GM12892 (cell line): Measurements from ENCODE around the gene SMCO2.
A peak's percentile ranks its signal among the peaks of the same experiment; 100 is the strongest.
"Not testable (repeated sequence)": the region's sequence is repeated elsewhere in the genome, so short reads cannot be mapped to it uniquely, and the experiment has no call there.

ENCODE experiments used
- DNase-seq: peaks from one replicate; pipeline ENCODE4 v3.0.0; 2011; ENCODE audit not compliant: insufficient read length
- FAIRE-seq: peaks from 2 replicates; lab custom pipeline; 2011; peaks lifted over from hg19 to GRCh38; lab: Jason Lieb, UNC
- POLR2A ChIP-seq: IDR thresholded peaks from 2 replicates; pipeline ENCODE4 v1.6.1; 2011; ENCODE audit warnings: low read depth, low read length, control low read depth
- POLR2AphosphoS5 ChIP-seq: IDR thresholded peaks from 2 replicates; pipeline ENCODE4 v1.6.1; 2011; ENCODE audit warnings: low read depth, low read length, control low read depth
- TAF1 ChIP-seq: IDR thresholded peaks from 2 replicates; pipeline ENCODE4 v1.6.1; 2011; ENCODE audit warnings: low read depth, mild to moderate bottlenecking, control low read depth, low read length, borderline replicate concordance

SMCO2 gene

DNA sequence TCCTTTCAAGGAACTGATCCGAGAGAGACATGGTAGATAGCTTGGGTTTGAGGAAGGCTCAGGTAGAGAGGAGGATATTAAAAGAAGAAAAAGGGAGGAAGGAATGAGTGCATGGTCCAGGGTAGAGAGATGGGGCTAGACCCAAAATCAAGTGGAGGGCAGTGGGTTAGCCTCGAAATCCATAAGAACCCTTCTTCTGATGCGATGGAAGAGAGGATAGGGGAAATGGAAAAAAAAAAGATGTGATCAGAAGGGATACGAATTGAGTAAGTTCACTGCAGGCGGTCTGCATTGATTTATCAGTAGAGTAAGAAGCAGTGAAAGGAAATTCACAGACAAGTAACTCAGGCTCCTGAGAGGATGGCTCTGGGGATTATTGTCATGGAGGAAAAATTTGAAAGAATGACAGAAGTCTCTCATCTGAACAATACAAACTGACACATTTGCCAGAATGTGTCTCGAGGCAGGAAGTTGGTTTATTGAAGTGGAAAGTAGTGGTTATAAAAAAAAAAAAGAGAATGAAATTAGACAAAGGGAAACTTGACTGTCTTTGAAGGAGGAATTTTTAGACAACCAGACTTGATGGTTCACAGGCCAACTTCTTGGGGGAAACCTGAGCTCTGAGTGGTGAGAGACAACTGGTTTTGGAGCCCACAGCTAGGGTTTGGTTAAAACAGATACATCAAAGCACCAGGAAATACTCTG lies 87.7 kb downstream of the SMCO2 start:
- FAIRE-seq = peak; percentile 79
- no peak for TF ChIP-seq POLR2A
- no peak for TF ChIP-seq TAF1
- TF ChIP-seq POLR2AphosphoS5 = no peak
- DNase-seq = no peak

DNA sequence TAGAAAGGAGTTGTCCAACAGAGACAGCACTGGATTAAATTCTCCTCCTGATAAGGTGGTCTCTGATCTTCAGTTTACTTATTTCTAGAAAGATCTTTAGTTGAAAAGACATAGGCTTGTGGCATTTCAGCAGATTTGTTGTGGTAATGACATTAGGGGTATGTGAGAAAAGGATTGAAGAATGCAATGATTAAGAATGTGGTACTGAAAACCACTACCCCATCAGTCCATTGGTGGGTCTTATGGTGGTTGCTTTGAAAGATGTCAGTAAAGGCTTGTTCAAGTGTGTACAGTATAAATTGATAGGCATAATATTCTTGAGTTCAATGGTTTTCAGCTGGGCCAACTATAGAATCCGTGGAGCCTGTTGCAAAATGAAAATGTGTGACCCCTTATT lies 88.2 kb downstream of the SMCO2 start:
- peak; percentile 56 for FAIRE-seq
- TF ChIP-seq TAF1 (no peak), POLR2AphosphoS5 (no peak), POLR2A (no peak)
- DNase-seq = no peak

DNA sequence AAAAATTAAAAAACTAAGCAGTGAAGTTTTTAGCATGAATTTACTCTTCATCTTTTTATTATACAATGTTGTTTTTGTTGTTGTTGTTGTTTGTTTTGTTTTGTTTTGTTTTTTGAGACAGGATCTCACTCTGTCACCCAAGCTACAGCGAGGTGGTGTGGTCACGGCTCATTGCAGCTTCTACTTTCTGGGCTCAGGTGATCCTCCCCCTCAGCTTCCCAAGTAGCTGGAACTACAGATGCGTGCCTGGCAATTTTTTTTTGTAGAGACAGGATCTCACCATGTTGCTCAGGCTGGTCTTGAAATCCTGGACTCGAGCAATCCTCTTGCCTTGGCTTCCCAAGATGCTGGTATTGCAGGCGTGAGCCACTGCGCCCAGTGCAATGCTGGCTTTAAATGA lies 88.8 kb downstream of the SMCO2 start:
- DNase-seq (no peak), FAIRE-seq (no peak)
- TF ChIP-seq POLR2AphosphoS5 = no peak
- no peak for TF ChIP-seq POLR2A
- TF ChIP-seq TAF1 = no peak

DNA sequence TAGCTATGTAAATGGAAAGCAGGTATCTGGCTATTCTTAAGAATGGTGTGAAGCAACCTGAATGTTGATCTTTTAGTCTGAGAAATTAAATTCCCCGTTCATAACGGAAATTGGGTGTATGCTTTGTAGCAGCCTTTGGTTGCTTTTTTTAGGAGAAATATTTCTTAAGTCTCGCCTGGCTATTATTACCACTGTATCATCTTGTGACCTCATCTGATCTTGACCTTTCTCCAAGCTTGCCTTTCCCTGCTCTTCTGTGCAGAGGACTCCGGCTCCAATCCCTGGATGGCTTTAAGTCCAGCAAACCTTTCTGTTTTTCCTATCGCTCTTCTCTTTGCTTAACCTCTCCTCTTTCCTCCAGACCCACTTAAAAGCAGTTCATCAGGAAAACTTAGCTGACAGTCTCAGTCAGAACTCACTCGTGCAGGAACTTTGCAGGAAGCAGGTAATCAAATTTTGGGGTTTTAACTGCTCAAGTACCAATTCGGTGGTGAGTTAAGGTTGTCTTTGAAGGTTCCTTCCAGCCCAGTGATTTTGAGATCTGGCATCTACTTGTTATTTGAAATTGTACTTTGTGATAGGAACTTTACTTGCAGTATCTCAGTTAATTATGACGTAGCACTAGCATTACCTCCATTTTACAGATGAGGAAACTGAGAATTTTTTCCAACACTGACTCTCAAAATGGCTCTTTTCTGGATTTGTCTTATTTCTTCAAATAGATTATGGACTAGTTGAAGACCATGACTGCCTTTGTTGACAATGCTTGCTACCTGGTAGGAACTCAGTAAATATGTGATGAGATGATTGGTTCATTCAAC lies 91.5 kb downstream of the SMCO2 start:
- FAIRE-seq (peak; percentile 30), DNase-seq (no peak)
- TF ChIP-seq POLR2AphosphoS5 (no peak), POLR2A (no peak), TAF1 (no peak)

DNA sequence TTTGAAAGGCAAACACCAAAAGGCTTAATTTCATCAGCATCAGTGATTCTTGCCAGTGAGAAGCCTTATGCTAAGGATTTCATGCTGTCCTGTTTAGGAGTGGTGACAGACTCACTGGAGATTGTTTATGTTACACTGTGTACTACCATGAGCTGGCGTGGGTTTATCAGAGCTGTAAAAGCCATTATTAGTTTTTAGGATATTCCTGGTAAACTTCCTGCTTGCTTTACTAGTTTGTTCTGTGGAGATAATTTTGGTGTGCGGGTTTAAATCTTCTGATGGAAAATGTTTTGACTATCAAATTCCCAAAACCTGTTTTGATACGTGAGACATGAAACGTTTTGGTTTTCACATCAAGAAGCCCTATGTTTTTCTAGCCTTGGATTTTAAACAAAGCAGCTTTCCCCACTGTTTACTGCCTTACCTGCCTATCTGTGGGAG lies 92.7 kb downstream of the SMCO2 start:
- no peak for FAIRE-seq
- DNase-seq = no peak
- TF ChIP-seq POLR2AphosphoS5 = no peak
- TF ChIP-seq POLR2A = no peak
- no peak for TF ChIP-seq TAF1

DNA sequence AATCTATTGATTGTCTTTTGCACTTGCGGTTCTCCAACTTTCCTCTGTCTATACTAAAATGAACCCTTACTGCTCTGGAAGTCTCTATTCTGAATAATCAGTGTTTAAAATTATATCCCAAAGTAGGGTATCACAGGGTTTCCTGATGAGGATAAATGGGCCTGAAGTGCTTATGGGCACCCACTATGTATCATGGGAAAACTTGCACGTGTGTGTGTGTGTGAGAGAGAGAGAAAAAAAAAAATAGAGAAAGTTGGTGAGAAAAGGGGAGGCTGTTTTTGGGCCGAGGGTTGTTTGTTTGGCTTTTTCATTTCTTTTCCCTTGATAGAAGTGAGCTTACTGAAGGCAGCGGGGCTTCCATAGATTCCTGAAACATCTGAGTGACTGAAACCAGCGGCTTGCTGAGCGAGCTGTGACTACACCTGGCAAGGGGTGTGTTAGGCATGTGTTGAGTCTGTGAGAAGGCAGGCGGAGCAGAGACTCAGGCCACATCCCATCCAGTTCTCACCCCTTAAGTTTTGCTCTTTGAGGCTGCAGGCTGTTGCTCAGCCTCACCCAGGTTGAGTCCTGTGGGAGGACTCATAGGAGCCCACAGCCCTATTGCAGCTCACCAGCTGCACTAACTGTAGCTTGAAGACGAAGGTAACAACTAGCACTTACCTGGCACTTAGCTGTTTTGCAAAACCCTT lies 94.6 kb downstream of the SMCO2 start:
- TF ChIP-seq POLR2A (no peak), POLR2AphosphoS5 (no peak), TAF1 (no peak)
- DNase-seq (no peak), FAIRE-seq (no peak)

DNA sequence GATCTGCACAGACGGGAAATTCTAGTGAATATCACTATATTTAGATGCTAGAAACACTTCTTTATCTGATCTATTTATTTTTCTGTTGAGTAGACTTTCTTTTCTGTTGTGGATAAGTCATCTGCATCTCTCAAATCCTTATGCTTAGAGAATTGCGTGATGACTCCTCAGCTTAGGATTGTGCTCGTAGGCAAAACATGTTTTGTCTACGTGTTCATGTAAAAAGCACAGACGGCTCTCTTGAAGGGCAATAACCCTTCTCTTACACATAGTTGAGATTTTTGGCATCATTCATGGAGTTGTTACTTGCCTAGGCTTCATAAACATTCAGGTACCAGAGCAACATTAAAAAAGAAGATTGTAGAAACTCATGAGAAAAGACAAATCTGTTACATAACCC lies 96.1 kb downstream of the SMCO2 start:
- no peak for FAIRE-seq
- no peak for DNase-seq
- TF ChIP-seq TAF1 (no peak), POLR2A (no peak), POLR2AphosphoS5 (no peak)

DNA sequence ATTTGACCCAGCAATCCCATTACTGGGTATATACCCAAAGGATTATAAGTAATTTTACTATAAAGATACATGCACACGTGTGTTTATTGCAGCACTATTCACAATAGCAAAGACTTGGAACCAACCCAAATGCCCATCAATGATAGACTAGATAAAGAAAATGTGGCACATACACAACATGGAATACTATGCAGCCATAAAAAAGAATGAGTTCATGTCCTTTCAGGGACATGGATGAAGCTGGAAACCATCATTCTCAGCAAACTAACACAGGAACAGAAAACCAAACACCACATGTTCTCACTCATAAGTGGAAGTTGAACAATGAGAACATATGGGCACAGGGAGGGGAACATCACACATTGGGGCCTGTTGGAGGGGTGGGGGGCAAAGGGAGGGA lies 98.3 kb downstream of the SMCO2 start:
- not testable (repeated sequence) for FAIRE-seq, DNase-seq

DNA sequence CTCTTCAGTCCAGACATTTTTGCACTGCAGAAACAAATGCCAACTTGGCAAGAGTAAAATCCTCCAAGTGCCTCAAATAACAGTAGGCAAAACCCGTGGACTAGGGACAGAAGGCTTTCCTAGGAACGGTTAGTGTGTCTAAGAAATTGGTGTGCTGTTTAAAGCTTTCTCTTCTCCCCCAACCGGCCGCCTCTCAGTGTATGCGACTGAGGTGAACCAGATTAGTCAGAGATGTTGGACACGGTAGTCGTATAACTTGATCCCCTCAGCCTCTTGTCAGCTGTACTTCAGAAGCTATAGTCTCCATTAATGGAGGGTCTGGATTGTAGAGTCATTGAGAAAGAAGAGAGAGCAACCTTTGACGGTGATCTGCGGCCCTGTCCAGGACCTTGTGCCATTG lies 99.1 kb downstream of the SMCO2 start:
- TF ChIP-seq TAF1 (no peak), POLR2AphosphoS5 (no peak), POLR2A (no peak)
- no peak for FAIRE-seq
- no peak for DNase-seq

DNA sequence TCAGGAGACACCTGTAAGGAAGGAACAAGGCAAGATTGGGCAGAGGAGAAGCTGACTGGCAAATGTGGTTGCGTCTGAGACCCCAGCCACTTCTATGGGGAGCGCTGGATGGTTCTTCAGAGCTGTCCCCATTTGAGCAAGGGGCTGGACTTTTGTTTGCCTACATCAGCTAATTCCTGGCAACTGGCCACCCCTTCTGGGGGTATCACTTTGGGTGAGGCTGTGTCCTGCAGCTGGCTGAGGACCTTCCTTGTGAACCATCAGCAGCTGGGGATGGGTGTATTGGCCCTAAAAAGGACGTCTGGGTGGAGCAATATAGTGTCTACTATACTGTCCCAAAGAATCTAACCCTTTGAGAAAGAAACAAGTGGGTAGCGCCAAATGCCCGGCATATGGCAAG lies 101.1 kb downstream of the SMCO2 start:
- TF ChIP-seq POLR2A (no peak), POLR2AphosphoS5 (no peak), TAF1 (no peak)
- FAIRE-seq = no peak
- DNase-seq = no peak
